ENCODE measurements around the gene CPVL. TPM values are rescaled to one million over a fixed set of nuclear protein-coding genes. Genes with fewer than 3 reads are reported as not detected.

Gene CPVL
- total and polyA plus RNA-seq, 3 experiments from 2014 or later, result 1.0 to 1.3 TPM; not detected in 1

DNA sequence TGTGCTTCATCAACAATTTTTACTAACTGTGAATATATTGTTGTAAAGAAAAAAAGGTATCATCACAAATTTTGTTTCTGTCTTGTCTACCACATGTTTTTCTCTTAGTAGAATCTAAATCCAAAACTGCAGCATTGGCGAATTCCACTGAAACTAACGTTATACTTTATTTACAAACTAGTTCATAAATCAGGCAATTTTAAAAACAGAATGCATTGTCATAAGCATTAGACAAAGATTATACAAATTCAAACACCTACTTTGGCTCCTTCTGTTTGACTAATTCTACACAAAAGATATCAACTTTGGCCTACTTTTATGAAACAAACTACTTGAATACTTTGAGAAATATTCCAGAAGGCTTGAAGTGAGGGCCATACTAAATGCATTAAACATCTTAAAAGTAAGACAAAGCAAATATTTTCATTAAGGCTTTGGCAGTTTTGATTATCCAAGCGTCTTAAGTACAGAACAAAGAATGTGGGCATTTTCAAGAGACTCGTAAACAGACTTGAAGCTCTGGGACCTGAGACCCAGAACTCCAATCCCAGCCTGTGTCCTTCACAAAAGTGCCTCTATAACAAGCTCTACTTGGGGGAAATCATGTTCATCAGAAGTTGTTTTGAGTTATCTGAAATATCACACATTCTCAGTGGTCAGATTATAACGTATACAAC lies 81.0 kb downstream of the CPVL start:
- Mint-ChIP-seq H3K4me1 (no peaks in the 10 kb centered on the region), H3K4me3 (no peak overlapping the region), H3K27me3 (peaks cover 4 to 20% of the 10 kb centered on the region in 2 donors), H3K36me3 (no peaks in the 10 kb centered on the region), H3K9me3 (no peaks in the 10 kb centered on the region), H3K27ac (no peak overlapping the region)
- Histone ChIP-seq H3K36me3 (ENCODE audit: insufficient read depth, low read length) (no peaks in the 10 kb centered on the region), H3K4me1 (ENCODE audit: insufficient read depth, low read length) (no peaks in the 10 kb centered on the region), H3K9me3 (ENCODE audit: low read length) (no peaks in the 10 kb centered on the region), H3K27ac (ENCODE audit: low read depth, low read length) (no peak overlapping the region), H3K4me3 (ENCODE audit: low read length) (no peak overlapping the region), H3K27me3 (ENCODE audit: insufficient read depth, low read length, poor library complexity, severe bottlenecking) (no peaks in the 10 kb centered on the region)
- ChIA-PET POLR2A (no interaction called here), CTCF (no interaction called here)
- no peak for DNase-seq

DNA sequence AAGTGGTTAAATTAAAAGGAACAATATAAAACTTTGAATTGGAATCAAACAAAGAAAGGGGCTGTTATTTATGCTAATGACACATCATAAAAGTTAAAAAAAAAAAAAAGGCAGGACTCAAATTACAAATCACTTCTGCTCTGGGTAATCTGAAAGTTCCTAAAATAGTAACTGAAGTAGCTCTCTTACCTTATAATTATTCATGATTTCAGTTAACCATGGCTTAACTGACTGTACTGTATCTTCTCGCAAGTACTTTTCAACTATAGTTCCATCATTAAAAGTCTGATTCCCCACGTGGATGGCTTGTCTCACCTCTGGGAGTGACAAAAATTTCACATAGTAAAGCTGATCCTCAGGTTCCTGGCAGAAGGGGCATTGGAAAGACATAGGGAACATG lies 82.5 kb downstream of the CPVL start:
- H3K27me3 Mint-ChIP-seq, result peaks cover 6 to 26% of the 10 kb centered on the region in 2 donors
- H3K27ac Mint-ChIP-seq, result no peak overlapping the region
- no peak for DNase-seq
- H3K9me3 Mint-ChIP-seq, result peaks cover 3 to 8% (median 4%) of the 10 kb centered on the region in 5 donors
- ChIA-PET CTCF (no interaction called here), POLR2A (no interaction called here)
- Histone ChIP-seq H3K27ac (ENCODE audit: low read depth, low read length) (no peak overlapping the region), H3K4me3 (ENCODE audit: low read length) (no peak overlapping the region), H3K36me3 (ENCODE audit: insufficient read depth, low read length) (no peaks in the 10 kb centered on the region), H3K27me3 (ENCODE audit: insufficient read depth, low read length, poor library complexity, severe bottlenecking) (no peaks in the 10 kb centered on the region), H3K4me1 (ENCODE audit: insufficient read depth, low read length) (no peaks in the 10 kb centered on the region), H3K9me3 (ENCODE audit: low read length) (no peaks in the 10 kb centered on the region)
- H3K36me3 Mint-ChIP-seq, result peaks cover 0 to 2% (median 0%) of the 10 kb centered on the region in 3 donors
- no peaks in the 10 kb centered on the region for H3K4me1 Mint-ChIP-seq
- H3K4me3 Mint-ChIP-seq, result no peak overlapping the region

DNA sequence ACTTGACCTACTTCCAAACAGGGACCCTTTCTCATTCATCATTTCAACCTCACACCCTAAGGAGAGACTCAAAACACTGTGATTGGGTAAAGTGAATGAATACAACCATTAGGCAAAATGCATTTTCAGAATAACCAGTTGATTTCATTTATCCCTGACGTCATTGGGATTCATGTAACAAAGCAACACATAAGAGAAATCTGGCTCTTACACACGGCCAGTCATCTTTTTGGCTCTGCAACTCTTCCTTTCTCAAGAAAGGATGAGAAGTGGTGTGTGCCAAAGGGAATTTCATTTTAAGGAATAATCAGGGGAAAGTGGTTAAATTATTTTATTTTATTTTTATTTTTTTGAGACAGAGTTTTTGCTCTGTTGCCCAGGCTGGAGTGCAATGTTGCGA lies 83.1 kb downstream of the CPVL start:
- Histone ChIP-seq H3K9me3 (ENCODE audit: low read length) (no peaks in the 10 kb centered on the region), H3K4me3 (ENCODE audit: low read length) (no peak overlapping the region), H3K4me1 (ENCODE audit: insufficient read depth, low read length) (no peaks in the 10 kb centered on the region), H3K27ac (ENCODE audit: low read depth, low read length) (no peak overlapping the region), H3K27me3 (ENCODE audit: insufficient read depth, low read length, poor library complexity, severe bottlenecking) (no peaks in the 10 kb centered on the region), H3K36me3 (ENCODE audit: insufficient read depth, low read length) (no peaks in the 10 kb centered on the region)
- Mint-ChIP-seq H3K9me3 (peaks cover 4 to 14% (median 10%) of the 10 kb centered on the region in 5 donors), H3K27ac (no peak overlapping the region), H3K4me3 (no peak overlapping the region), H3K36me3 (peaks cover 0 to 2% (median 0%) of the 10 kb centered on the region in 3 donors), H3K27me3 (peaks cover 6 to 29% of the 10 kb centered on the region in 2 donors), H3K4me1 (no peaks in the 10 kb centered on the region)
- ChIA-PET CTCF (no interaction called here), POLR2A (no interaction called here)
- DNase-seq, result no peak

DNA sequence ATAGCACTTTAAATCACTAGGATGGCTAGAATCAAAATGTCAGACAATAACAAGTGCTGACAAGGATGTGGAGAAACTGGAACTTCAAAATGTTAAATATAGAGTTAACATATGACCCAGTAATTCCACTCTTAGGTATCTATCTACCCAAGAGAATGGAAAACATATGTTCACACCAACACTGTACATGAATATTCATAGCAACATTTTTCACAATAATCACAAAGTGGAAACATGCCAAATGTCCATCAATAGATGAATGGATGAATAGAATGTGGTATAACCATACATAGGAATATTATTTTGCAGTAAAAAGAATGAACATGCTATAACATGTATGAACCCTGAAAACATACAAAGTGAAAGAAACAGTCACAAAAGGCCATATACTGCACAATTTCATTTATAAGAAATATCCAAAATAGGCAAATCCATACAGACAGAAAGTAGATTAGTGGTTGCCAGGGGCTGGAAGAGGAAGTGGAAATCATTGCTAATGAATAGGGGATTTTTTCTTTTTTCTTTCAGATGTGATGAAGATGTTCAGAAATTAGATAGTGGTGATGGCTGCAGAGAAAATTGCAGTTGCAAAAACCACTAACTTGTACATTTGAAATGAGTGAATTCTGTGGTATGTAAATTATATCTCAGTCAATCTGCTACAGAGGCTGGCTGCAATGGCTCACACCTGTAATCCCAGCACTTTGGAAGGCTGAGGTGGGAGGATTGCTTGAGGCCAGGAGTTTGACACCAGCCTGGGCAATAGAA lies 93.0 kb downstream of the CPVL start:
- Histone ChIP-seq H3K27ac (ENCODE audit: low read depth, low read length) (no peak overlapping the region), H3K27me3 (ENCODE audit: insufficient read depth, low read length, poor library complexity, severe bottlenecking) (no peaks in the 10 kb centered on the region), H3K4me1 (ENCODE audit: insufficient read depth, low read length) (no peaks in the 10 kb centered on the region), H3K9me3 (ENCODE audit: low read length) (no peaks in the 10 kb centered on the region), H3K4me3 (ENCODE audit: low read length) (no peak overlapping the region), H3K36me3 (ENCODE audit: insufficient read depth, low read length) (no peaks in the 10 kb centered on the region)
- POLR2A ChIA-PET, result no interaction called here
- Mint-ChIP-seq H3K36me3 (no peaks in the 10 kb centered on the region), H3K4me3 (no peak overlapping the region), H3K9me3 (peaks cover 7 to 9% (median 9%) of the 10 kb centered on the region in 5 donors), H3K27ac (no peak overlapping the region), H3K27me3 (peaks cover under 1 to 2% of the 10 kb centered on the region in 2 donors), H3K4me1 (no peaks in the 10 kb centered on the region)
- no peak for DNase-seq
- CTCF ChIA-PET, result no interaction called here

DNA sequence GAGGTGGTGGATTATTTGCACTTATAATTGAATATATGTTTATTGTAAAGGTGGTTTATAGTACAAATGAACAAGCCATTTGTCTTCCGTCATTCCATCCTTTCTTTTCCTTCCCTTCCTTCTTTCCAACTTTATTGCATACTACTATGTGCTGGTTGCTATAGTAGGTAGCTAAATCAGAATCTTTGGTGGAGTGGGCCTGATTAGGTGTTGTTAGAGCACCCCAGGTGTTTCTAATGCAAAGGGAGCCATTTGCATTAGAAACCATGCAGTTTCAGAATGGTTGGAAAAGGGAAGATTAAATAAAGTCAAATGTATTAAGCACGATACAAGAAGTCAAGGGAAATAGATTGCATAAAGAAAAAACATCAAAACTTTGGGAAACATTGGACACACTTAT lies 99.4 kb downstream of the CPVL start:
- ChIA-PET POLR2A (no interaction called here), CTCF (no interaction called here)
- DNase-seq, result no peak
- Histone ChIP-seq H3K4me3 (ENCODE audit: low read length) (no peak overlapping the region), H3K4me1 (ENCODE audit: insufficient read depth, low read length) (no peaks in the 10 kb centered on the region), H3K9me3 (ENCODE audit: low read length) (no peaks in the 10 kb centered on the region), H3K27ac (ENCODE audit: low read depth, low read length) (no peak overlapping the region), H3K27me3 (ENCODE audit: insufficient read depth, low read length, poor library complexity, severe bottlenecking) (no peaks in the 10 kb centered on the region), H3K36me3 (ENCODE audit: insufficient read depth, low read length) (no peaks in the 10 kb centered on the region)
- peaks cover 0 to 2% (median 0%) of the 10 kb centered on the region in 3 donors for H3K36me3 Mint-ChIP-seq
- H3K4me1 Mint-ChIP-seq, result no peaks in the 10 kb centered on the region
- H3K27me3 Mint-ChIP-seq, result peaks cover 11 to 35% of the 10 kb centered on the region in 2 donors
- H3K4me3 Mint-ChIP-seq, result no peak overlapping the region
- H3K9me3 Mint-ChIP-seq, result peaks cover 0 to 6% (median 0%) of the 10 kb centered on the region in 5 donors
- H3K27ac Mint-ChIP-seq, result no peak overlapping the region

DNA sequence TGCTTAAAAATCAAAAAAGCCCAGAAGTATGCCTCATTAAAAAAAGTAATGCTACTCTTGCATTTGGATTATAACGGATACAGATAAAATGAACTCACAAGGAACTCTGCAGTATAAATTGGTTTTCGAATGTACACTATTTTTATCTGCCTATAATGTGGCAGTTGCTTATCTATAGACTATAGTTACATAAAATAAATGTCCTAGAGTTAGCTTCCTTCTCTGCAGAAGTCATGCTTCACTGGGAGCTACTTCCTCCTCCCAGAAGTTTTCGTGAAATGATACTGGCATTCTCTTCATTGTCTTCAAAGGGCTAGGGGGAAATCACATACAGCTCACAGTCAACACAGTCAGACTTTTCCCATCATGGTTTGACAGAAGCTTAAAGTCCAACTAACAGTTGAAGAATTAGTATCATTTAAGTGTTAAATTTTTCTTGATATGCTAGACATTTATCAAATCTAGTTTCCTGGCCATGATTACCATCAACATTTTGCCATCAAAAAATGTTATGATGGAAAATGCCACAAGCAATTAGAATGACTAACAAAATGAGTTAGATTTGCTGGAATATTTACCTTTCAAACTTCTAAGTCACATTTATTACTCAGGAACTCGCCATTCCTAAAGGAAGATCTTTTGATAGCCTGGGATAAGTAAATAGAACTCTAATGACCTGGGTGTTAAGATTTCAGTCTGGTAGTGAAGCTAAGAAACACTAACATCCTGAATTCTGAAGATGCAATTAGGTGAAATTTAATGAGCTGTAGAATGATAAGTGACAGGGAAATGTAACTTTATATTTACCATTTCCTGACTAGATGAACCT lies 100.9 kb downstream of the CPVL start:
- H3K4me1 Mint-ChIP-seq, result no peaks in the 10 kb centered on the region
- ChIA-PET POLR2A (no interaction called here), CTCF (no interaction called here)
- H3K27me3 Mint-ChIP-seq, result peaks cover 20 to 35% of the 10 kb centered on the region in 2 donors
- peaks cover 0 to 2% (median 0%) of the 10 kb centered on the region in 3 donors for H3K36me3 Mint-ChIP-seq
- H3K9me3 ChIP-seq (ENCODE audit: low read length), result no peaks in the 10 kb centered on the region
- no peaks in the 10 kb centered on the region for H3K36me3 ChIP-seq (ENCODE audit: insufficient read depth, low read length)
- no peak overlapping the region for H3K4me3 Mint-ChIP-seq
- H3K4me3 ChIP-seq (ENCODE audit: low read length), result no peak overlapping the region
- H3K27me3 ChIP-seq (ENCODE audit: insufficient read depth, low read length, poor library complexity, severe bottlenecking), result no peaks in the 10 kb centered on the region
- no peak overlapping the region for H3K27ac ChIP-seq (ENCODE audit: low read depth, low read length)
- no peak for DNase-seq
- no peaks in the 10 kb centered on the region for H3K4me1 ChIP-seq (ENCODE audit: insufficient read depth, low read length)
- peaks cover 0 to 3% (median 0%) of the 10 kb centered on the region in 5 donors for H3K9me3 Mint-ChIP-seq
- H3K27ac Mint-ChIP-seq, result no peak overlapping the region

DNA sequence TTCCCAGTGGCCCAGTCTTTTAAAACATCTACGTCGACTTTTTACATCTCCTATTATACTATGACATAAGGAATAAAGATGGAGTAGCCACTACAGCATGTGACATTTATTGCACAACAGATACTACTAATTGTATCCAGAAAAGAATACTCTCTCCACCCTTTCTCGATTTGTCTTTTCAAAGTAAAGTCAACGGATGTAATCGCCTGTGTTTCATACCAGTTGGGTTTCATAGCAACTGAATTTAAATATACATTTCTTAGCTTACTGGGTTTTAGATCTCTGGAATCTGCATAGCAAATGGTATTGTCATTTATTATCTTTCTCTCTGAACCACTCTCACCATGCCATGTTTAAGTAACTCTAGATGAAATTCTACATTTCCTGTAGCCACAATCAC lies 101.8 kb downstream of the CPVL start:
- Histone ChIP-seq H3K4me1 (ENCODE audit: insufficient read depth, low read length) (no peaks in the 10 kb centered on the region), H3K9me3 (ENCODE audit: low read length) (no peaks in the 10 kb centered on the region), H3K4me3 (ENCODE audit: low read length) (no peak overlapping the region), H3K36me3 (ENCODE audit: insufficient read depth, low read length) (no peaks in the 10 kb centered on the region), H3K27me3 (ENCODE audit: insufficient read depth, low read length, poor library complexity, severe bottlenecking) (no peaks in the 10 kb centered on the region), H3K27ac (ENCODE audit: low read depth, low read length) (no peak overlapping the region)
- ChIA-PET CTCF (no interaction called here), POLR2A (no interaction called here)
- no peaks in the 10 kb centered on the region for H3K4me1 Mint-ChIP-seq
- no peak for DNase-seq
- H3K36me3 Mint-ChIP-seq, result peaks cover 0 to 2% (median 0%) of the 10 kb centered on the region in 3 donors
- peaks cover 0 to 2% (median 0%) of the 10 kb centered on the region in 5 donors for H3K9me3 Mint-ChIP-seq
- H3K27ac Mint-ChIP-seq, result no peak overlapping the region
- H3K27me3 Mint-ChIP-seq, result peaks cover 21 to 38% of the 10 kb centered on the region in 2 donors
- no peak overlapping the region for H3K4me3 Mint-ChIP-seq

DNA sequence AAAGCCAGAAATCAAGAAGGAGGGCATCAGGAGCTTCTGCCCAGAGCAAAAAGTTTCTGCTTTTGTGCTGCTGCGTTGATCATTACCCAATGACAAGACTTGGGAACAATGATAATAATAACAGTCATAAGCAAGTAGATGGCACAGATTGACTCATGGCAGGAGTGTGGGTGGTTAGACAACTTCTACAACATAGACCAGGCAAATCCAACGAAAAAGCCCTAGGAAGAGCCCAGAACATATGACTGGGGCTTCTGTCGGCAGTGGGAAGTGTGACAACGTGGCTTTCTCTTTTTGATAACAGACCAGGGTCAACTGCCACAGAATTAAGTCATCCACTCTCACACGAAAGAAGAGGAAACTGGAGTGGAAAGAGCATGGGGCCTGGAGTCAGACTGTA lies 102.8 kb downstream of the CPVL start:
- CTCF ChIA-PET, result no interaction called here

More for the DNA sequence above, 102.8 kb downstream of the CPVL start:
- H3K27ac ChIP-seq (ENCODE audit: low read depth, low read length), result no peak overlapping the region
- no peaks in the 10 kb centered on the region for H3K9me3 ChIP-seq (ENCODE audit: low read length)
- Mint-ChIP-seq H3K27ac (no peak overlapping the region), H3K36me3 (peaks cover 0 to 2% (median 0%) of the 10 kb centered on the region in 3 donors), H3K4me1 (no peaks in the 10 kb centered on the region), H3K9me3 (peaks cover 0 to 2% (median 0%) of the 10 kb centered on the region in 5 donors), H3K4me3 (no peak overlapping the region), H3K27me3 (peaks cover 20 to 38% of the 10 kb centered on the region in 2 donors)
- POLR2A ChIA-PET, result no interaction called here
- no peaks in the 10 kb centered on the region for H3K36me3 ChIP-seq (ENCODE audit: insufficient read depth, low read length)
- no peaks in the 10 kb centered on the region for H3K27me3 ChIP-seq (ENCODE audit: insufficient read depth, low read length, poor library complexity, severe bottlenecking)
- H3K4me1 ChIP-seq (ENCODE audit: insufficient read depth, low read length), result no peaks in the 10 kb centered on the region
- no peak for DNase-seq
- H3K4me3 ChIP-seq (ENCODE audit: low read length), result no peak overlapping the region

Measured in CD8-positive, alpha-beta memory T cell (primary cell).